Nephron progenitor cell (in vitro differentiated cells): ENCODE data around the gene TESK1.
"Not testable (repeated sequence)": the region's sequence is repeated elsewhere in the genome, so short reads cannot be mapped to it uniquely, and the experiment has no call there.

ENCODE experiments used
- DNase-seq: peaks from one replicate; pipeline ENCODE4 v3.0.0; 2021
- H3K27ac Mint-ChIP-seq: 2 replicates; pipeline ENCODE4 v1.8.0; 2021; ENCODE audit warnings: mild to moderate bottlenecking, moderate library complexity, mixed read lengths
- H3K27me3 Mint-ChIP-seq: 2 replicates; pipeline ENCODE4 v1.8.0; 2021; ENCODE audit warnings: mild to moderate bottlenecking, low read depth, mixed read lengths; ENCODE audit not compliant: poor library complexity
- H3K36me3 Mint-ChIP-seq: 2 replicates; pipeline ENCODE4 v1.8.0; 2021; ENCODE audit warnings: low read depth, mixed read lengths
- H3K4me1 Mint-ChIP-seq: 2 replicates; pipeline ENCODE4 v1.8.0; 2021; ENCODE audit warnings: mixed read lengths
- H3K4me3 Mint-ChIP-seq: 2 replicates; pipeline ENCODE4 v1.8.0; 2021; ENCODE audit warnings: mild to moderate bottlenecking, moderate library complexity, mixed read lengths
- H3K9me3 Mint-ChIP-seq: 2 replicates; pipeline ENCODE4 v1.8.0; 2021; ENCODE audit warnings: mild to moderate bottlenecking, moderate library complexity, mixed read lengths
- TF ChIP-seq, protein P1 (sequence below): fragments of 200-600 bp; sonication (generic); IDR thresholded peaks from 2 replicates; pipeline ENCODE4 v1.5.0; 2021; ENCODE audit warnings: antibody characterized with exemption

Gene TESK1

DNA sequence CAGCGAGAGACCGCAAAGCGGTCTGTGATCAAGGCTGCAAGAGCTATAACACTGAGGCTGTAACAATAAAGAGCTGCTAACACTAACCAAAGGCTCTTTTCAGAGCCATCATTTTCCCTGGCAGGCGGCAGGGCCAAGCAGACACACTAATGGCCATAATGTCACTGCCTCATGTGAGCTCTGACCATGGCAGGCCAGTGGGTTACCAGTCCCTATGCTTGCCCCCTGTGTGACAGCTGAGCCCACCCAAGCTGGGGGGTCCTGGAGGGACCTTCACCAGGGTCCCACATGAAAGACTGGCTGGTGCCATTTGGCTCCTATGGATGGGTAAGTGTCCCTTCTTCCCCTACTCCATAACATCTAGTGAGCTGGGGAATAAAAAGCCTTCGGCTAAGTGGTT is 29.6 kb upstream of the TESK1 start:
- peaks cover 10% of the 10 kb centered on the region for H3K36me3 Mint-ChIP-seq
- TF ChIP-seq, protein P1, sequence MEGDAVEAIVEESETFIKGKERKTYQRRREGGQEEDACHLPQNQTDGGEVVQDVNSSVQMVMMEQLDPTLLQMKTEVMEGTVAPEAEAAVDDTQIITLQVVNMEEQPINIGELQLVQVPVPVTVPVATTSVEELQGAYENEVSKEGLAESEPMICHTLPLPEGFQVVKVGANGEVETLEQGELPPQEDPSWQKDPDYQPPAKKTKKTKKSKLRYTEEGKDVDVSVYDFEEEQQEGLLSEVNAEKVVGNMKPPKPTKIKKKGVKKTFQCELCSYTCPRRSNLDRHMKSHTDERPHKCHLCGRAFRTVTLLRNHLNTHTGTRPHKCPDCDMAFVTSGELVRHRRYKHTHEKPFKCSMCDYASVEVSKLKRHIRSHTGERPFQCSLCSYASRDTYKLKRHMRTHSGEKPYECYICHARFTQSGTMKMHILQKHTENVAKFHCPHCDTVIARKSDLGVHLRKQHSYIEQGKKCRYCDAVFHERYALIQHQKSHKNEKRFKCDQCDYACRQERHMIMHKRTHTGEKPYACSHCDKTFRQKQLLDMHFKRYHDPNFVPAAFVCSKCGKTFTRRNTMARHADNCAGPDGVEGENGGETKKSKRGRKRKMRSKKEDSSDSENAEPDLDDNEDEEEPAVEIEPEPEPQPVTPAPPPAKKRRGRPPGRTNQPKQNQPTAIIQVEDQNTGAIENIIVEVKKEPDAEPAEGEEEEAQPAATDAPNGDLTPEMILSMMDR, result no peak
- no peak for DNase-seq
- peaks cover 14% of the 10 kb centered on the region for H3K9me3 Mint-ChIP-seq
- H3K27me3 Mint-ChIP-seq, result no peaks in the 10 kb centered on the region
- no peak overlapping the region for H3K27ac Mint-ChIP-seq
- no peaks in the 10 kb centered on the region for H3K4me1 Mint-ChIP-seq
- no peak overlapping the region for H3K4me3 Mint-ChIP-seq

DNA sequence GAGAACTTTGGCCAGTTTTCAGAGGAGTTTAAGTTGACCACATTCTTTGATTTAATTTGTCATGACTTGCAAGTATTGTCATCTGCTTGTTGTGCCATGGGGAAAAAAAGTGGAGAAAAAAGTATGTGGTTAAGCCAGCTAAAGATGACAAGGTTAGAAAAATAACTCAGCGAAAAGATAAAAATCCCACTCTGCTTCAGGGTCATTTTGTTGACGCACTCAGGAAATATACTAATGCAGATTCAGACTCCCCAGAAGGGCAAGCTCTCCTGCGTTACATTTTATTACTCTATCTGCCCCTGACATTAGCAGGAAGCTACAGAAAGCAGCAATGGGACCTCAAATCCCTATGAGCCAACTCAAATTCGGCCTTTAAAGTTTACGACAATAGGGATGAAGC is 27.6 kb upstream of the TESK1 start:
- Mint-ChIP-seq H3K4me3 (no peak overlapping the region), H3K27me3 (no peaks in the 10 kb centered on the region)
- TF ChIP-seq, protein P1, result no peak

DNA sequence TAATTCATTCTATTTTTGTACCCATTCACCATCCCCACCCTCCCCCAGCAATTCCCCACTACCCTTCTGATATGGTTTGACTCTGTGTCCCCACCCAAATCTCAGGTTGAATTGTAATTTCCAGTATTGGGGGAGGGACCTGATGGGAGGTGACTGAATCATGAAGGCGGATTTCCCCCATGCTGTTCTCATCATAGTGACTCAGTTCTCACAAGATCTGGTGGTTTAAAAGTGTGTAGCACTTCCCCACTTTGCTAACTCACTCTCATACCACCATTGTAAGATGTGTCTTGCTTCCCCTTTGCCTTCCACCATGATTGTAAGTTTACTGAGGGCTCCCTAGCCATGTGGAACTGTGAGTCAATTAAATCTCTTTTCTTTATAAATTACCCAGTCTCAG is 25.9 kb upstream of the TESK1 start:
- H3K36me3 Mint-ChIP-seq, result peaks cover 21% of the 10 kb centered on the region
- DNase-seq, result no peak

More for the DNA sequence above, 27.6 kb upstream of the TESK1 start:
- Mint-ChIP-seq H3K9me3 (peaks cover 33% of the 10 kb centered on the region), H3K36me3 (peaks cover 21% of the 10 kb centered on the region), H3K27ac (no peak overlapping the region), H3K4me1 (no peaks in the 10 kb centered on the region)
- DNase-seq, result no peak

DNA sequence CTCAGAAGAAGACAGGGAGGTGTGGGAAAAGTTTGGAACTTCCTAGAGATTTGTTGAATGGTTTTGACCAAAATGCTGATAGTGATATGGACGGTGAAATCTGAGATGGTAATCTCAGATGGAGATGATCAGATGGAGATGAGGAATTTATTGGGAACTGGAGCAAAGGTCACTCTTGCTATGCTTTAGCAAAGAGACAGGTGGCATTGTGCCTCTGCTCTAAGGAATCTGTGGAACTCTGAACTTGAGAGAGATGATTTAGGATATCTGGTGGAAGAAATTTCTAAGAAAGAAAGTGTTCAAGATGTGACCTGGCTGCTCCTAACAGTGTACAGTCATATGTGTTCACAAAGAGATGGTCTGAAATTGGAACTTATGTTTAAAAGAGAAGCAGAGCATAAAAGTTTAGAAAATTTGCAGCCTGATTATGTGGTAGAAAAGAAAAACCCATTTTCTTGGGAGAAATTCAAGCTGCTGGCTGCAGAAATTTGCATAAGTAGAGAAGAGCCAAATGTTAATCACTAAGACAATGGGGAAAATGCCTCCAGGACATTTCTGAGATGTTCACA is 25.3 kb upstream of the TESK1 start:
- H3K27me3 Mint-ChIP-seq, DNase-seq, H3K27ac Mint-ChIP-seq, H3K4me3 Mint-ChIP-seq, H3K4me1 Mint-ChIP-seq: not testable (repeated sequence)
- Mint-ChIP-seq H3K36me3 (peaks cover 21% of the 10 kb centered on the region), H3K9me3 (peaks cover 33% of the 10 kb centered on the region)

More for the DNA sequence above, 25.9 kb upstream of the TESK1 start:
- Mint-ChIP-seq H3K4me3 (no peak overlapping the region), H3K4me1 (no peaks in the 10 kb centered on the region), H3K27me3 (peaks cover 4% of the 10 kb centered on the region), H3K27ac (no peak overlapping the region), H3K9me3 (peaks cover 33% of the 10 kb centered on the region)
- TF ChIP-seq, protein P1, result no peak

DNA sequence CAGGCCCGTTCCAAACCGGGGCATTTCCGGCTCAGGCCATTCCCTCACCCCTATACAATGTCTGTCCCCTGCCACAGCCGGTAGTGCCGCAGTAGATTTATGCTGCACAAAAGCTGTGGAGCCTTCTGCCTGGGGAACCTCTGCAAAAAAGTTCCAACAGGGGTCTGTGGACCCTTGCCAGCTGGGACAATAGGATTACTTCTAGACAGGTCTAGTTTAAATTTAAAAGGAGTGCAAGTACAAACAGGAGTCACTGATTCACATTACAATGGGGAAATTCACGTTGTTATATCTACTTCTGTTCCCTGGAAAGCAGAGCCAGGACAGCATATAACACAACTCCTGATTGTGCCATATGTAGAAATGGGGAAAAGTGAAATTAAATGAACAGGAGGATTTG is 21.5 kb upstream of the TESK1 start:
- H3K4me3 Mint-ChIP-seq, DNase-seq, H3K4me1 Mint-ChIP-seq, H3K27ac Mint-ChIP-seq: not testable (repeated sequence)
- Mint-ChIP-seq H3K27me3 (peaks cover 15% of the 10 kb centered on the region), H3K9me3 (peaks cover 56% of the 10 kb centered on the region), H3K36me3 (peaks cover 27% of the 10 kb centered on the region)

GRCh38 chr9:35584681-35585080 is 20.4 kb upstream of the TESK1 start:
- peaks cover 15% of the 10 kb centered on the region for H3K27me3 Mint-ChIP-seq
- H3K9me3 Mint-ChIP-seq, result peaks cover 54% of the 10 kb centered on the region
- not testable (repeated sequence) for DNase-seq, H3K4me3 Mint-ChIP-seq, H3K27ac Mint-ChIP-seq, H3K4me1 Mint-ChIP-seq
- peaks cover 25% of the 10 kb centered on the region for H3K36me3 Mint-ChIP-seq

DNA sequence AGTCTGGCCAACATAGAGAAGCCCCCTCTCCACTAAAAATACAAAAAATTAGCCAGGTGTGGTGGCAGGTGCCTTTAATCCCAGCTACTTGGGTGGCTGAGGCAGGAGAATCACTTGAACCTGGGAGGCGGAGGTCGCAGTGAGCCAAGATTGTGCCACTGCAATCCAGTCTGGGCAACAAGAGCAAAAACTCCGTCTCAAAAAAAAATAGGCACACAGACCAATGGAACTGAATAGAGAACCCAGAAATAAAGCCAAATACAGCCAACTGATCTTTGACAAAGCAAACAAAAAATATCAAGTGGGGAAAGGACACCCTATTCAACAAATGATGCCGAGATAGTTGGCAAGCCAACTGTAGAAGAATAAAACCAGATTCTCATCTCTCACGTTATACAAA is 16.6 kb upstream of the TESK1 start:
- H3K9me3 Mint-ChIP-seq, result peaks cover 50% of the 10 kb centered on the region
- peaks cover 17% of the 10 kb centered on the region for H3K27me3 Mint-ChIP-seq
- H3K4me1 Mint-ChIP-seq, H3K4me3 Mint-ChIP-seq, H3K27ac Mint-ChIP-seq, DNase-seq: not testable (repeated sequence)
- peaks cover 23% of the 10 kb centered on the region for H3K36me3 Mint-ChIP-seq

GRCh38 chr9:35593581-35593980 is 11.5 kb upstream of the TESK1 start:
- TF ChIP-seq, protein P1, result no peak

More at GRCh38 chr9:35593581-35593980, 11.5 kb upstream of the TESK1 start:
- Mint-ChIP-seq H3K36me3 (peaks cover 25% of the 10 kb centered on the region), H3K4me1 (no peaks in the 10 kb centered on the region), H3K27me3 (peaks cover 11% of the 10 kb centered on the region), H3K9me3 (peaks cover 44% of the 10 kb centered on the region), H3K27ac (no peak overlapping the region), H3K4me3 (no peak overlapping the region)
- DNase-seq, result no peak
